K562 (cell line): ENCODE measurements around the gene XPOT. TPM values are rescaled to one million over a fixed set of nuclear protein-coding genes. Genes with fewer than 3 reads are reported as not detected.

Source experiments
- ATAC-seq: fragments of 200-7000 bp; cut with Tn5 transposase; 3 replicates; pipeline ENCODE4 v1.9.1; 2020; ENCODE audit warnings: moderate library complexity
- BruUV-seq: library from RNA; stranded (reverse); fragments of 400-500 nt; replicated peaks from 2 replicates; lab custom pipeline; 2021; lab: Mats Ljungman, UMichigan
- CTCF ChIA-PET: fragments of 300-600 bp; formaldehyde crosslinking; extraction: SDS; loops from one replicate; lab custom pipeline; 2021; ENCODE audit warnings: low intra/inter-chr PET ratio; lab: Yijun Ruan, JAX
- POLR2A ChIA-PET: fragments of 300-600, 350-650 bp; sonication (Branson Sonifier 250); formaldehyde crosslinking; extraction: SDS; loops from one replicate; lab custom pipeline; 2021; ENCODE audit warnings: antibody characterized with exemption, inconsistent platforms; lab: Yijun Ruan, JAX
- DNase-seq, 4 experiments: peaks; one replicate each; pipeline versions ENCODE4 v3.0.0 to v3.0.0-alpha.2; 2011 to 2018; ENCODE audit warnings: low spot score in 3 of 4, mixed read lengths in 3 of 4; ENCODE audit errors: extremely low read depth in 1 of 4
- FAIRE-seq: peaks from 2 replicates; lab custom pipeline; 2011; peaks lifted over from hg19 to GRCh38; lab: Jason Lieb, UNC
- H2AFZ ChIP-seq: 2 replicates; pipeline ENCODE4 v1.6.0; 2011; ENCODE audit warnings: low read depth, low read length, control low read depth, inconsistent platforms
- H3K27ac ChIP-seq: fragments of 200-600 bp; 3 replicates; pipeline ENCODE4 v1.8.0; 2011; ENCODE audit warnings: low read depth, mild to moderate bottlenecking, control low read depth, inconsistent platforms, low read length, moderate library complexity, mixed read lengths; ENCODE audit errors: extremely low read depth
- H3K27me3 ChIP-seq, 2 experiments: fragments of 300-600 bp in 1 of 2; 2 replicates in 1 of 2; 3 replicates in 1 of 2; pipeline versions ENCODE4 v1.6.0 to v1.8.0; 2011; ENCODE audit warnings: inconsistent platforms in 2 of 2, low read length in 2 of 2, mild to moderate bottlenecking in 1 of 2, mixed read lengths in 1 of 2, moderate library complexity in 1 of 2; ENCODE audit not compliant: control insufficient read depth in 2 of 2, insufficient read depth in 2 of 2
- H3K36me3 ChIP-seq: fragments of 300-600 bp; 3 replicates; pipeline ENCODE4 v1.8.0; 2011; ENCODE audit warnings: mild to moderate bottlenecking, low read length, inconsistent platforms; ENCODE audit not compliant: control insufficient read depth, insufficient read depth
- H3K4me1 ChIP-seq, 2 experiments: fragments of 200-600 bp in 1 of 2; replicated peaks in 1 of 2; 2 replicates in 1 of 2; 3 replicates in 1 of 2; pipeline versions ENCODE4 v1.5.1 to v1.8.0; 2011; ENCODE audit warnings: inconsistent platforms in 2 of 2, low read length in 2 of 2, mild to moderate bottlenecking in 1 of 2, mixed read lengths in 1 of 2, moderate library complexity in 1 of 2; ENCODE audit not compliant: control insufficient read depth in 2 of 2, insufficient read depth in 2 of 2
- H3K4me2 ChIP-seq: 2 replicates; pipeline ENCODE4 v1.6.1; 2011; ENCODE audit warnings: low read length, control low read depth, inconsistent platforms, mixed read lengths; ENCODE audit not compliant: insufficient read depth
- H3K4me3 ChIP-seq: fragments of 200-600 bp; sonication (generic), shearing (Covaris generic); 2 replicates; pipeline ENCODE4 v1.5.1; 2016; ENCODE audit warnings: control low read depth, inconsistent platforms
- H3K79me2 ChIP-seq: fragments of 200-600 bp; 3 replicates; pipeline ENCODE4 v1.8.0; 2011; ENCODE audit warnings: low read length, inconsistent platforms; ENCODE audit not compliant: control insufficient read depth, insufficient read depth
- H3K9ac ChIP-seq, 2 experiments: 2 replicates each; pipeline versions ENCODE4 v1.6.0 to v1.6.1; 2011; ENCODE audit warnings: low read depth in 2 of 2, low read length in 2 of 2, control low read depth in 1 of 2, inconsistent platforms in 1 of 2, mild to moderate bottlenecking in 1 of 2, mixed read lengths in 1 of 2; ENCODE audit not compliant: insufficient read depth in 1 of 2
- H3K9me1 ChIP-seq: one replicate; pipeline ENCODE4 v1.6.0; 2011; ENCODE audit warnings: inconsistent platforms, mild to moderate bottlenecking, low read length, moderate library complexity; ENCODE audit not compliant: control insufficient read depth, insufficient read depth
- H3K9me3 ChIP-seq: replicated peaks from 2 replicates; pipeline ENCODE4 v1.5.1; 2011; ENCODE audit warnings: low read depth, low read length, inconsistent platforms; ENCODE audit not compliant: control insufficient read depth, insufficient read depth
- H4K20me1 ChIP-seq: replicated peaks from 2 replicates; pipeline ENCODE4 v1.6.1; 2011; ENCODE audit warnings: low read length, inconsistent platforms, mixed read lengths; ENCODE audit not compliant: control insufficient read depth, insufficient read depth
- CCNT2 ChIP-seq: IDR thresholded peaks from 2 replicates; pipeline ENCODE4 v1.6.1; 2011; ENCODE audit warnings: borderline replicate concordance, low read depth, mild to moderate bottlenecking, moderate library complexity, mixed read lengths, low read length; ENCODE audit not compliant: insufficient read length; ENCODE audit errors: extremely low read depth
- GABPB1 ChIP-seq: sonication (generic); formaldehyde crosslinking; IDR thresholded peaks from 2 replicates; pipeline ENCODE4 v1.8.0; 2022; ENCODE audit warnings: mild to moderate bottlenecking, missing genetic modification reagents
- HCFC1 ChIP-seq: IDR thresholded peaks from 2 replicates; pipeline ENCODE4 v1.6.1; 2012; ENCODE audit warnings: low read depth, low read length, improper control_type of control experiment
- TAF15 ChIP-seq: fragments of 200-400 bp; formaldehyde crosslinking; IDR thresholded peaks from 2 replicates; pipeline ENCODE4 v1.6.1; 2017; ENCODE audit warnings: mild to moderate bottlenecking, low read depth, low read length, moderate library complexity
- TOE1 ChIP-seq, 2 experiments: fragments of 450-650 bp in 1 of 2; sonication (generic) in 1 of 2; formaldehyde crosslinking in 1 of 2; IDR thresholded peaks; 2 replicates each; pipeline versions ENCODE4 v1.7.1 to v1.8.0; 2016 to 2022; ENCODE audit warnings: borderline replicate concordance in 2 of 2, mild to moderate bottlenecking in 2 of 2, antibody characterized with exemption in 1 of 2, inconsistent platforms in 1 of 2, low read depth in 1 of 2, missing genetic modification reagents in 1 of 2, moderate library complexity in 1 of 2
- ZNF316 ChIP-seq: fragments of 450-650 bp; IDR thresholded peaks from 2 replicates; pipeline ENCODE4 v1.6.1; 2016
- ZNF586 ChIP-seq: fragments of 450-650 bp; formaldehyde crosslinking; conservative IDR thresholded peaks from 2 replicates; pipeline ENCODE4 v1.4.0; 2020; ENCODE audit warnings: mild to moderate bottlenecking, moderate library complexity
- ZNF717 ChIP-seq: fragments of 250-450 bp; sonication (Bioruptor Pico); IDR thresholded peaks from 2 replicates; pipeline ENCODE4 v1.5.0; 2021
- ZNF764 ChIP-seq: fragments of 250-450 bp; sonication (Bioruptor Pico); IDR thresholded peaks from 2 replicates; pipeline ENCODE4 v1.4.0; 2020; ENCODE audit warnings: low read depth, mild to moderate bottlenecking, moderate library complexity
- WGBS: fragments of 100-300 bp; shearing (Covaris generic); methylation state at CpG from one replicate; pipeline ENCODE4 v1.1.6; 2016; ENCODE audit warnings: low coverage, mixed read lengths; ENCODE audit not compliant: insufficient coverage; ENCODE audit errors: missing lambda C conversion rate; 5-methylcytosine and 5-hydroxymethylcytosine counted together
- in situ Hi-C: fragments of 300-500 bp; cut with MboI; formaldehyde crosslinking; loops from 4 replicates; pipeline ENCODE4 v1.15.0; 2018; ENCODE audit warnings: inconsistent platforms, mixed read lengths
- intact Hi-C: fragments of 100-400 bp; cut with micrococcal nuclease; formaldehyde crosslinking; loops from 2 replicates; pipeline ENCODE4 v1.14.2; 2022
- polyA plus RNA-seq, 8 experiments: library from polyadenylated mRNA; depleted of rRNA in 4 of 8; stranded (reverse) in 5 of 8; unstranded in 3 of 8; fragments of >200 nt; fragmentation: Nextera tagmentation in 2 of 8; fragmentation: Illumina TruSeq in 1 of 8; extraction: Ambion mirVana in 2 of 8; extraction: Trizol in 1 of 8; gene quantifications; 2 replicates each; pipeline versions ENCODE4 v1.2.1 to v1.2.3, GENCODE V29; 2011 to 2014; ENCODE audit warnings: inconsistent platforms in 1 of 8, missing spikeins in 1 of 8
- total RNA-seq, 7 experiments: library from RNA; depleted of rRNA in 6 of 7; stranded (reverse); fragments of >200 nt in 6 of 7; fragmentation: Illumina TruSeq in 2 of 7; extraction: Trizol in 2 of 7; gene quantifications; 2 replicates each; pipeline versions ENCODE4 v1.2.1 to v1.2.3, GENCODE V29; 2011 to 2021; ENCODE audit warnings: low replicate concordance in 1 of 7
- TF ChIP-seq, protein P1 (sequence below): fragments of 250-450 bp; sonication (Bioruptor Pico); IDR thresholded peaks from 2 replicates; pipeline ENCODE4 v1.8.0; 2022; ENCODE audit warnings: moderate library complexity, mild to moderate bottlenecking, inconsistent platforms

The XPOT gene
- total and polyA plus RNA-seq, 9 of the 15 experiments (the other 6 are each of a cell fraction or from before 2014, with no cell fraction given): 26.2 to 192 (median 102) TPM

- intact Hi-C loops: no loop called here
- no peak overlapping the region for H3K9ac ChIP-seq
- ChIA-PET CTCF (no interaction called here), POLR2A (interaction anchor here (0.7 to 1.1 kb wide), 2 partner anchors 12 to 20 kb away, joined by 3 read pairs; partner anchors contain the start of gene XPOT)
- H3K4me2 ChIP-seq: no peak overlapping the region
- ATAC-seq: no peak
- H2AFZ ChIP-seq: no peak overlapping the region
- no peaks in the 10 kb centered on the region; a peak in 1 of 5 replicates for H3K4me1 ChIP-seq
- 0 out of 2 replicates have a peak, but pooled peaks cover 4% of the 10 kb centered on the region for H3K9me3 ChIP-seq
- WGBS: 33% methylated on average over 1 of the region's 1 CpG
- no peak overlapping the region for H3K4me3 ChIP-seq
- no peaks in the 10 kb centered on the region; a peak in 1 of 5 replicates for H3K27me3 ChIP-seq
- no peaks in the 10 kb centered on the region for H3K79me2 ChIP-seq
- no peaks in the 10 kb centered on the region for H4K20me1 ChIP-seq
- BruUV-seq: no TSS peak
- peak; percentile 45 for TF ChIP-seq ZNF316
- no peak for TF ChIP-seq TAF15
- in situ Hi-C loops: loop anchor here (25.0 kb wide), 1 partner anchor 546 kb away; the partner anchor contains the start of gene SRGAP1
- H3K9me1 ChIP-seq: no peaks in the 10 kb centered on the region
- FAIRE-seq: no peak
- no peak overlapping the region for H3K27ac ChIP-seq
- DNase-seq: no peak
- H3K36me3 ChIP-seq: no peaks in the 10 kb centered on the region; the same call in 2 of the 3 replicates
Measured at GRCh38 chr12:64383675-64384074, 20.5 kb upstream of the XPOT start.

- Histone ChIP-seq H3K27ac (no peak overlapping the region), H3K9me1 (no peaks in the 10 kb centered on the region), H3K27me3 (peaks cover 0 to 4% of the 10 kb centered on the region in 2 experiments; a peak in 2 of 5 replicates), H3K4me2 (no peak overlapping the region), H3K9me3 (0 out of 2 replicates have a peak, but pooled peaks cover 4% of the 10 kb centered on the region)
- intact Hi-C loops: no loop called here
- DNase-seq: no peak
- ChIA-PET CTCF (no interaction called here), POLR2A (interaction anchor here (0.6 kb wide), 1 partner anchor 9 kb away, joined by 3 read pairs; no protein-coding TSS in a partner anchor)
- in situ Hi-C loops: loop anchor here (5.0 to 25.0 kb wide), 2 partner anchors 113 to 548 kb away; partner anchors contain the start of gene SRGAP1
- no peak for TF ChIP-seq CCNT2
- no peak for TF ChIP-seq ZNF586
- TF ChIP-seq, protein P1, sequence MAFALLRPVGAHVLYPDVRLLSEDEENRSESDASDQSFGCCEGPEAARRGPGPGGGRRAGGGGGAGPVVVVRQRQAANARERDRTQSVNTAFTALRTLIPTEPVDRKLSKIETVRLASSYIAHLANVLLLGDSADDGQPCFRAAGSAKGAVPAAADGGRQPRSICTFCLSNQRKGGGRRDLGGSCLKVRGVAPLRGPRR: no peak
- no peak for TF ChIP-seq HCFC1
- no peak for TF ChIP-seq ZNF764 (CRISPR knock-in tag)
- TF ChIP-seq GABPB1: no peak
- TF ChIP-seq TOE1 (IDR thresholded peaks at IDR 0.05; ENCODE audit: borderline replicate concordance): no peak
- TF ChIP-seq TOE1 (CRISPR knock-in tag; IDR thresholded peaks at IDR 0.05; ENCODE audit: borderline replicate concordance, low read depth): no peak
- no peak for TF ChIP-seq ZNF717 (CRISPR knock-in tag)
- TF ChIP-seq, all 486 proteins: peak for 0
- H4K20me1 ChIP-seq: no peaks in the 10 kb centered on the region
- no peak overlapping the region for H3K4me3 ChIP-seq
- ATAC-seq: no peak
- H2AFZ ChIP-seq: no peak overlapping the region
- peaks cover 0 to 5% of the 10 kb centered on the region in 2 experiments; a peak in 2 of 5 replicates for H3K4me1 ChIP-seq
- no peak for FAIRE-seq
- H3K36me3 ChIP-seq: no peaks in the 10 kb centered on the region; the same call in 2 of the 3 replicates
- H3K79me2 ChIP-seq: no peaks in the 10 kb centered on the region
- BruUV-seq: no TSS peak
- 54% methylated on average over 3 of the region's 3 CpGs for WGBS
- H3K9ac ChIP-seq: no peak overlapping the region
Measured at GRCh38 chr12:64385019-64385418, 19.2 kb upstream of the XPOT start.
